ENCODE results near the gene SERPINH1. TPM values are rescaled to one million over a fixed set of nuclear protein-coding genes. Genes with fewer than 3 reads are reported as not detected.
A peak's percentile ranks its signal among the peaks of the same experiment; 100 is the strongest.

SERPINH1 gene
- total RNA-seq, 1 donor from 2014 or later = 1,357 TPM

DNA sequence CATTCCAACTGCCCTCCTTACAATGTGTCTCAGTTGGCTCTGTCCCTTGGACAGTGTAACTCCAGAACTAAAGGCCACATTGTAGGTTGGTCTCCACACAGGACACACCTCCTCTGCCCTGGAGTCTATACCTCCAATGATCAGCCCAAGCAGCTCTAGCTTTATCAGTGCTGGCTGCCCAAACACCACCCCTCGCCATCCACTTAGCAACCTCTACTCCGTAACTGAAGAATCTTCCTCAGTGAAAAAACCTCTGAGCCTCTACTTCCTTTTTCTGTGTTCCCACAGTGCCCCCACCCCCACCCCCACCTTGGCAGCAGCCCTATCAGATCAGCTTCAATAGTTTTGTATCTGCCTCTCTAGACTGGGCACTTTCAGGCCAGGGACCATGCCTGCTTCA, 33.4 kb downstream of the SERPINH1 start:
- DNase-seq (ENCODE audit: low spot score) = no peak

DNA sequence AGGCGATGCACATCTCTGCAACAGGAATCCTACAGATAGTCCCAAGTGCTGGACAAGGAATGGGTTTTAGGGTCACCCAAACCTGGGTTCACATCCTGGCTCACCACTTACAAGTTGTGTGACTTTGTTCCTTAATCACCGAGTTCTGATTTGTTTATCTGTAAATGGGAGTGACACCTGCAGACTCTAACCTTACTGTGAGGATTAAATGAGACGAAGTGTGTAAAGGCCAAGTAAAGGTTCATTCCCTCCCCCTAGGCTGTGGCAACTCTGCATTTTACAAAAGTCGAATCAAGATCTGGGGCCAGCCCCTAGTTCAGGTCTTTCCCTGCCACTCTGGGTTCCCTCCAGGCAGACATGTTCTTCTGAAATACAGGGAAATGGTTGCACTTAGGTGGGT, 34.9 kb downstream of the SERPINH1 start:
- no peak for DNase-seq (ENCODE audit: low spot score)

DNA sequence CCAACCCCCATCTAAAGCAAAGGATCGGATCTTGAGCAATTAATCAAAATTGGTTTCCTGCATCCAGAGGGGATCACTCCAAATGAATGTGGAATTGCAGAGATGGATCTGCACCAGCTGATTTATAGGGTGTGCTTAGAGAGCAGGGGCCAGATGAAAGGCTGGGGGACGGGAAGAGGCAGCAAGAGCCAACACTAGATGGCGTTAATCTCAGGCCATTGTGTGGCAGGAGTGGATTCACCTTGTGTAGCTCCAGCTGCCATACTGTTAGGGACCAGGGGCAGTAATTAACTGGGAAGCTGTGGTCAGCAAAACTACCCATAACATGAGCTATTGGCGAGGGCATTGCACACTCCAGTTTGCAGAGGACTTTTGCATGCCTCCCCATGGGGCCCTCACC, 35.6 kb downstream of the SERPINH1 start:
- no peak for DNase-seq (ENCODE audit: low spot score)

DNA sequence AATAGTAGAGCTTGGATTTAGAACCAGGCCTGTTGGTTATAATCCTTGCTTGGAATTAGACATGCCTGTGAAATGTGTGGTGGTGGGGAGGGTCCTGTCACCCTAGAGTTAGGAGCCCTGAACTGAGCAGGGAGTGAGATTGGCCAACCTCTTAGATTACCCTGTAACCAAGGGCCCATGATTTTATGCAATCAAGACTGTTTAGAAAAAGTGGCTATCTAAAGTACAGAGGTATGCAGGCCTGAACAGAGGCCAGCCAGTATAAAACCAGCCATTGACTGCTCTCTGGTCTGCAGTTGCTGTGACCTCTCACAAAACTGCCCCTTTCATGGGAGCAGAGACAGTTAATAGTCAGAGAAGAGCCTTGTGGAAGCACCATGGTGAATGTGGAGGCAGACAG, 36.2 kb downstream of the SERPINH1 start:
- no peak for DNase-seq (ENCODE audit: low spot score)

DNA sequence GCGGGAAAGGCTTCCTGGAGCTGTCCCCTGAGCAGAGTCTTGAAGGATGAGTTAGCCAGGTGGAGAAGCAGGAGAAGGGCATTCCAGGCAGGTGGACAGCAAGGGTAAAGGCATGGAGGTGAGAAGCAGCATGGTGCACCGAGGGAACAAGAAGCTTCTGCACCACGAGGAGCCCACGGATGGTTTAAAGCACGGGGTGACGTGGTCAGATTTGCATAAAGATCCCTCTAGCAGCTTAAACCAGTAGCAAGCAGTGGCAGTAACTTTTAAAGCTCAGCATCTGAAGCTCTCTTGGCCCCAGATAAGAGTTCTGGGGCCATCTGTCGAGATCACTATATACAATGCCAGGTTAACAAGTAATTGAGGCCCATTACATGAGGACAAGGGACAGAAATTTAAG, 36.8 kb downstream of the SERPINH1 start:
- no peak for DNase-seq (ENCODE audit: low spot score)

DNA sequence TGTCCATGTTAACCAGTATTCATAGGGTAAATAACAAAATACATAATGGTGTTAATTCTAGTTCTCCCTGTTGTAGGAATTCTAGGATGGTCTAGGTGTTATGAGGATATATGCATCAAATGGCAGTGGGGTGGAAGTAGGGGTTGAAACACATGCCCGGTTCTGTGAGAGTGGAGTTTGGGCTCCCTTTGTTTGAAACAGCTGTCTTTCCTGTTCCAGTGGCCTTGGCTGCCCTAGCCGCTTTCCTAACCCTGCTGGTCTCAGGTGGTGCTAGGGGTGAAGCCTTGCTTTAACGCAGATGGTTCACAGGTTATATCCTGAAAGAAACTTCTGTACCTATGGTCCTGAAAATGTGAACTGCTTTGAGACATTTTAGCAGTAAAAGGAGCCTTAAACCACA, 38.3 kb downstream of the SERPINH1 start:
- no peak for DNase-seq (ENCODE audit: low spot score)

DNA sequence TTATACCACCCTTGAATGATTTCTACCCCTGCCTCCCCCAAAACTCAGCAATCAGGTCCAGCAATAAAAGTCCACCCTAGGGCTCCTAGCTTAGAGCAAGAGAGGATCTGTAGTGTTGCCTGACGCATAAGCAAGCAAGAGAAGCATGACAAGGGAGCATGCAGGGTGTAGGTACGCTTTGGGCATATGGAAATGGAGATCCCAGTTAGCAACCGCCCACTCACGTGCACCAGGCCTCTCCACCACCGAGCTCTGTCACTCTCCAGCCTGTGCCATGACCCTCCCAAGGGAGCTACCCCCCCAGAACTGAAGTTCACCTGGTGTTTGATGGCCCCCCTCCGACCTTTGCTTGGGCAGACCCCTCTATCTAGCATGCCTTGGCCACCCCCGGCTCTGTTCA, 39.4 kb downstream of the SERPINH1 start:
- DNase-seq (ENCODE audit: low spot score) = no peak

DNA sequence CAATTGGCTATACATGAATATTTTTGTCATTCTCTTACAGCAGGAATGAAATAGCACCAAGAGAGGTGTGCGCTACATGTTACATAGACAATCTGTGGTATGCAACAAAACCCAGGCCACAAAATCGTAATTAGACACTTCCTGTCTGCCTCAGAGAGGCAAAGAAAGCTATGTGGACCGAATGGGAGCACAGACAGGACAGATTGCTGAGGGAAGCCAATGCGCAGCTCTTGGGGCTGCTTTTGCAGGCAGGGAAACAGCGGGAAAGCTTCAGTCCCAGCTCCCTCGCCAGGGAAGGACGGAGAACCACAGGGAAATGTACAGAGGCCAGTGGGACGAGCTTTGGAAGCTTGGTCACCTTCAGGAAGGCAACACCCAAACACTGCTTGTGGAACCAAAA, 40.9 kb downstream of the SERPINH1 start:
- DNase-seq (ENCODE audit: low spot score) = no peak

DNA sequence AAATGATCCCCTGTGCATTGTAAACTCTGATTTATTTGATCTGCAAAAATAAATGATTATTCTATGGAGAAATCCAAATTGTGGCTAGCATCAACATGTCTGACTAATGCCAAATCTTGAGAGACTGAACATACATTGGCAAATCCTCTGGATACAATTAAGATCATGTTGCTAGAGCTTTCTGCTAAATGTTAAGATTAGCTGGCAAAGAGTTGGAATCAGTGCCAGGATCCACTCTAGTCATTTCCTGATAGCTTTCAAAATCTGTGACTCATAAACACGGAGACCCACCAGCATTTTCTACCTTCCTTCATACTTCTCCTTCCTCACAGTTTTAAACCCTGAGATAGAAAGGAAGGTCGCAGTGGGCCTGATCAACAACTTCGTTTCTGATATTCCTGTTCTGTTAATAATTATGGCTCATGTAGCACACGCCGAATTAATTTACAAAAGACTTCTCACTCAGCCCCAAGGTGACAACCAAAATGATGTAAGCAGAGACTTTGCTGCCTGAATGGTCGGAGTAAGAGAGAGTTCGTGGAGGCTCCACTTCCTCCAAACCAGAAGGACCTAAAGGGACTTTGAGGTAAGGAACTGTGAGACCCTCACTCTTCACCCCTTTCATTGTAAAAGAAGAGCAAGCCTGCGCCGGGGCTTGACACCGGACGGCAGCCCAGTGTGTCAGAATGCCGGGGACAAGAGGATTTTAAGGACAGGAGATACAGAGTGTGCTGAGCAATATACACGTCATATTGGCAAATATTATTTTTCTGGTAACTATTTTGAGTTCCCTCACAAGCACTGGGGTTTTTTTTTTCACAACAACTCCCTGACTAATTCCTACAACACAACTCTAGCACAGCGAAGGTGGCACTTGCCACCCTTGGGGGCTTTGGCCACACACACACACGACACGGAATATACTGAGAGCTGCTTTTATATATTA, 42.0 kb downstream of the SERPINH1 start:
- peak; percentile 45 for DNase-seq (ENCODE audit: low spot score)

DNA sequence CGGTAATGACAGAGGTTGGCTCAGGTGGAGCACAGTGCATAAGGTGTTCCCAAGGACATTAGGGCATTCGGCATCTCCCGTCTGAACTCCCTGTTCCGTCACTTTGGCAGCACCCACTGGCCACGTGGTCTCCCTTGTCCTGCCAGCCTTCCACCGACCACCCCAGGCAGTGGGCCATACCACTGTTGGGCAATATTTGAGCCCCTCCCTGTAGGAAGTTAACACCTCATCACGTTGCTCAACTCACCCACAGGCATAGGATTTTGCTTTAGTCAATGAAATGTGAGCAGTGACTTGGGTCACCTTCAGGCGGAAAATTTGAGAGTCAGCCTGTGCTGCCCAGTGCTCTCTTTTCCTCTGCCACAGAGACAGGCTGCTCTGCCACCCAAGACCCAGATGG, 44.0 kb downstream of the SERPINH1 start:
- no peak for DNase-seq (ENCODE audit: low spot score)

DNA sequence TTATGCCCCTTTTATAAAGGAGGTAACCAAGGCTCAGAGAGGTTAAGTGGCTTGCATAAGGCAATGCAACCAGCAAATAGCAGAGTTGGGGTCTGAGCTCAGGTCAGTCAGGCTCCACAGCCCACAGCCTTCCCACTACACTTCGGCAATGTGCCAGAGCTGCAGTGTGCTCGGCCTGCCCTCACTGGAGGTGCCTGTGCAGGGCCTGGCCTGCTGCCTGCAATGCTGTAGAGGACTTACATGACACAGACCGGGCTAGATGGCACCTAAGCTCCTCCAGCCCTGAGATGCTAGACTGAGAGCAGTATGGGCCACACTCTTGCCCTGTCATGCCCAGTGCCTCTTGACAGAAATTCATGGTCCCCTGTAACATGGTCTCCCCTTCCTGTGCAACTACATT, 49.8 kb downstream of the SERPINH1 start:
- no peak for DNase-seq (ENCODE audit: low spot score)

DNA sequence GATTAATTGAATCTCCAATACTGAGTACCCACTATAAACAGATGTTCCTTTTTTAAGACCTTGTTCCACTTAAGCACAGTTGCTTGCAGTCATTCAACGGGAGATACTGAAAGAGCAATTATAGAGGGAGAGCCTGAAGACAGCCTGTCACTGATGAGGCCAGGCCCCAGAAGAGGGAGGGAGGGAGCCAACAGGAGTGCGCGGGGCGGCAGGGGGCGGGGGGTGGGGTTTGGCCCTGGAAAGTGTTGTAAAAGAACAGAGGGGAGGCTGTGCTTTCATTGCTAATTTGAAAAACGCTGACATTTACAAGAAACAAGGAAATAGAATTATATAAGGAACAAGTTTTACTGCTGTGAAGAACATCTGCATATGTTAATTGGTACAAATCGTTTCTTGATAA, 53.7 kb downstream of the SERPINH1 start:
- DNase-seq (ENCODE audit: low spot score) = no peak

DNA sequence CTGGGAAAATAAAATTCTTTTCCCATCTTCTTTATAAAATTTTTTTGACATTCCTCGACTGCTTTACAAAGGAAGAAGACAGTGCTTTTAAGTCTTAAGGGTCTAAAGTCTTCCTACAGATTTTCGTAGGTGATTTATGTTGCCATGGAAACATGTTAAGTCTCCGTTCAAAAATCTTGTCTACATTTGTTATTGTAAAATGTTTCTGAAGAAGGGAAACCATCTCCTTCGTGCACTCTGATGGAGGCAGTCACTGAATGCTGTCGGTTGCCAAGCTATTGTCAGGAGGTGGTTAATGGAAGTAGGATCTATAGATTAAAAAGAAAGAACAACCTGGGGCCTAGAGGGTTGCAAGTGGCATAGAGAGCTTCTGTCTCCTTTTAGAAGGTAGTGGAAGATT, 54.2 kb downstream of the SERPINH1 start:
- no peak for DNase-seq (ENCODE audit: low spot score)

Other genes with a start within 250 kb of the SERPINH1 start
- 7.5 TPM for gene ARRB1, start 210.6 kb upstream of the SERPINH1 start, total RNA-seq (ENCODE audit: insufficient read depth, low replicate concordance)
- gene RPS3, start 162.7 kb upstream of the SERPINH1 start, total RNA-seq (ENCODE audit: insufficient read depth, low replicate concordance) = 1,308 TPM
- gene KLHL35, start 129.1 kb upstream of the SERPINH1 start, total RNA-seq (ENCODE audit: insufficient read depth, low replicate concordance) = 5.3 TPM
- gene GDPD5, start 36.3 kb upstream of the SERPINH1 start, total RNA-seq (ENCODE audit: insufficient read depth, low replicate concordance) = 54.4 TPM
- gene MAP6, start 106.8 kb downstream of the SERPINH1 start, total RNA-seq (ENCODE audit: insufficient read depth, low replicate concordance) = 10.4 TPM
- gene MOGAT2, start 155.6 kb downstream of the SERPINH1 start, total RNA-seq (ENCODE audit: insufficient read depth, low replicate concordance) = 1.9 TPM
- 1.7 TPM for gene DGAT2, start 206.5 kb downstream of the SERPINH1 start, total RNA-seq (ENCODE audit: insufficient read depth, low replicate concordance)

Measured in umbilical cord (tissue), 2 donors.